Right lobe of liver (tissue), 6 donors: ENCODE data around the gene MYOF. TPM values are rescaled to one million over a fixed set of nuclear protein-coding genes. Genes with fewer than 3 reads are reported as not detected.

Source experiments
- ATAC-seq, 4 donors: fragments of 200-7000 bp; cut with Tn5 transposase; one replicate each; pipeline ENCODE4 v1.9.1; 2020; ENCODE audit warnings: mild to moderate bottlenecking in 4 of 4, moderate library complexity in 4 of 4
- DNase-seq, 3 donors: peaks; one replicate each; pipeline ENCODE4 v3.0.0-alpha.2; 2020
- H3K27ac ChIP-seq, 3 donors: fragments of 200-600 bp; one replicate each; pipeline ENCODE4 v1.8.0; 2022
- H3K27me3 ChIP-seq, 2 donors: fragments of 200-600 bp; one replicate each; pipeline ENCODE4 v1.8.0; 2022
- H3K36me3 ChIP-seq, 4 donors: fragments of 200-600 bp; sonication (generic) in 1 of 4; one replicate each; pipeline versions ENCODE4 v1.5.1 to v1.8.0; 2017 to 2022; ENCODE audit warnings: control low read depth in 1 of 4
- H3K4me1 ChIP-seq, 4 donors: fragments of 200-600 bp; sonication (generic) in 1 of 4; one replicate each; pipeline versions ENCODE4 v1.5.1 to v1.8.0; 2017 to 2022; ENCODE audit warnings: control low read depth in 1 of 4
- H3K4me3 ChIP-seq, 3 donors: fragments of 200-600 bp; one replicate each; pipeline ENCODE4 v1.8.0; 2022
- H3K9me3 ChIP-seq, 4 donors: fragments of 200-600 bp; sonication (generic) in 1 of 4; one replicate each; pipeline versions ENCODE4 v1.5.1 to v1.8.0; 2017 to 2022; ENCODE audit warnings: control low read depth in 1 of 4
- CTCF ChIP-seq, 4 donors: fragments of 200-600 bp in 3 of 4; fragments of 450-650 bp in 1 of 4; IDR thresholded peaks; one replicate each; pipeline versions ENCODE4 v1.5.1 to v1.8.0; 2016 to 2022; ENCODE audit warnings: antibody characterized with exemption in 4 of 4, mild to moderate bottlenecking in 2 of 4
- POLR2A ChIP-seq: fragments of 450-650 bp; IDR thresholded peaks from one replicate; pipeline ENCODE4 v1.6.1; 2017; ENCODE audit warnings: antibody characterized with exemption, mild to moderate bottlenecking
- WGBS: methylation state at CpG from one replicate; pipeline ENCODE4 v1.1.6; 2018; ENCODE audit warnings: low coverage, low lambda C conversion rate; ENCODE audit not compliant: insufficient coverage; ENCODE audit errors: missing lambda C conversion rate; 5-methylcytosine and 5-hydroxymethylcytosine counted together
- intact Hi-C, 2 donors: fragments of 100-400 bp; cut with DNase I; formaldehyde crosslinking; loops; one replicate each; pipeline versions ENCODE4 v1.11.2 to v1.14.1; 2022
- total RNA-seq, 6 experiments: library from RNA; depleted of rRNA in 2 of 6; stranded (reverse); fragments of >200 nt in 2 of 6; fragmentation: NEBNext Ultra II Directional in 3 of 6; extraction: Animal tissue kit (Norgen Biotek cat#: 25700) in 3 of 6; gene quantifications; one replicate each; pipeline versions ENCODE4 v1.1.0 to v1.2.4, GENCODE V29; 2016 to 2023
- donor health status: DM: no; HTN: yes; CAD: no.
- donor health status: DM: no; HTN: no; CAD: no.
- donor health status: DM: no; HTN: no; CAD: no.
- donor health status: DM: no; HTN: yes; CAD: no.
- donor health status: DM: no; HTN: yes; CAD: no.

The MYOF gene
- total RNA-seq, 6 experiments from 2014 or later = 1.9 to 14.6 (median 3.2) TPM

DNA sequence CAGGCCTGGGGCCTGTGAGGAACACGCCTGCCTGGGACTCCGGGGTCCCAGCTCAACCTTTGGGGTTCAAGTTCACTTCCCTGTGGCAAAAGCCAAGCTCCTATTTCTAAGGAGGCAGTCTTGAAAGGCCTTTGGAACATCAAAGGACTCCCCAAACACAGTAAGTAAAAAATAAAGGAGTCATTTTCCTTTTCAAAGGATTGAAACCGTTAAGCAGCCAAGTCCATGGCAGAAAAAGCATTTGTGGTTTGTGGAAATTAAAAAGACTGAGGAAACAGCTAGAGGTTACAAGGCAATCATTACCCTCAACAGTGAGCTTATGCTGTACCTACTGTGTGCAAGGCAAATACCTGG lies 200.8 kb downstream of the MYOF start:
- H3K4me3 ChIP-seq = no peak overlapping the region
- intact Hi-C loops = loop anchor here in 1 of 2 donors (10.0 kb wide), 2 partner anchors 167 to 197 kb away; no protein-coding TSS in a partner anchor

DNA sequence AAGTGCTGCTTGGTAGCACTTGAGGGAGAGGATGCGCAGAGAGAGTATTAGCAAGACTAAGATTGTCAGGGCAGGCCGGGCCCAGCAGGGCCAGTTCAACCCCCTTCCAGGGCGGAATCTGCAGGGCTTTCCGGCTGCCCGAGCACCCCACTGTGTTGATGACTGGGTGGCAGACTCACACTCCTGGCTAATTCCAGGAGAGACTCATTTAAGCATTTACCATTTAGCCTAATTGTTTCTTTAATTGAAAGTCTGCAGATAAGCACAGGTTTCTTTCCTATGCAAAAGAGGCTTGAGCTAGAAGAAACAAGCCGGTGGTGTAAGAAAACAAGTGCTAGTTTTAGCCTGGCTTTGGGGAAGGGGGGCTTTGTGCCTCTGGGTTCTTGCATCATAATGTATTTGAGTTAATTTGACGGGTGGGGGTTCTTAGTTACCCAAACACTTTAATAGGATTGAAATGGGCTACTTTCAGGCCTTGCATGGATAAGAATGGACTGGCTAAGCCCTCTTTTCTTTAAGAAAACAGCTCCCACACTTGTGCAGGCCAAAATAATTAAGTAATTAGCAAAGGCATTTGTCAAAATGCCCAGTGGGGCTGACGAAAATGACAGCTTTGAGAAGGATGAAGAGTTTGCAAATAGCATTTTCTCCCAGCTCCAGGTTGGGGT lies 201.3 kb downstream of the MYOF start:
- TF ChIP-seq POLR2A = no peak
- no peak for TF ChIP-seq CTCF (IDR thresholded peaks at IDR 0.05)
- ATAC-seq = no peak
- intact Hi-C loops = loop anchor here in 1 of 2 donors (10.0 kb wide), 2 partner anchors 166 to 196 kb away; no protein-coding TSS in a partner anchor

More for the DNA sequence above, 200.8 kb downstream of the MYOF start:
- no peaks in the 10 kb centered on the region for H3K4me1 ChIP-seq
- no peak for DNase-seq
- H3K27ac ChIP-seq = no peak overlapping the region
- H3K36me3 ChIP-seq = no peaks in the 10 kb centered on the region
- TF ChIP-seq POLR2A (no peak), CTCF (IDR thresholded peaks at IDR 0.05) (no peak)
- no peak for ATAC-seq
- H3K9me3 ChIP-seq = no peaks in the 10 kb centered on the region
- H3K27me3 ChIP-seq = no peaks in the 10 kb centered on the region
- WGBS = 100% methylated on average over 1 of the region's 3 CpGs

DNA sequence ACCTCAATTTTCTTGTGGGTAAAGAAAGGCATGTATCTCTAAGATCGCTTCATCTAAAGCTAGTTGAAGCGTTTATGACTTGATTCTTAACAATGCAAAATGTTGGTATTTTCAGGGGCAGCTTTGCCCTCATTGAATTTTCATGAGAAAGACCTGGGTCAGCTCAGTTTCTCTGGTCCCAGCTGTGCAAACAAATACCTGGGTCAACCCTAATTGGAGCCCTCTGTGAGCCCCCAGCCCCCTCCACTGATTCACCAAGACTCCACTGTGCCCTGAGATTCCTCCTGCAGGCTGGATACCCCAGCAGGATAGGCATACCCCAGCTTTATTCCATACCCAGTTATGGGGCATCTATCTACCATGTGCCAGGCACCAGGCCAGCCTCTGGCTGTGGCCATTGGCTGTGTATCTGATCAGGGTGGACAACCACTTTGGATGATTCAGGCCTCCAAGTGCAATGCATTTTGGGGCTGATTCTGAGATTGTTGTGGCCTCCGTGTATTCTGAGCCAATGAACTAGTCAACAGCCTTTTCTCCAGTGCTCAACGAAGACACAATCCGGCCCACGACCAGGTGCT lies 201.9 kb downstream of the MYOF start:
- DNase-seq (no peak), ATAC-seq (no peak)
- WGBS = 83% methylated on average over 2 of the region's 6 CpGs
- Histone ChIP-seq H3K9me3 (no peaks in the 10 kb centered on the region), H3K4me3 (no peak overlapping the region), H3K36me3 (no peaks in the 10 kb centered on the region), H3K4me1 (no peaks in the 10 kb centered on the region), H3K27me3 (no peaks in the 10 kb centered on the region), H3K27ac (no peak overlapping the region)
- intact Hi-C loops = loop anchor here in 1 of 2 donors (10.0 kb wide), 2 partner anchors 165 to 195 kb away; no protein-coding TSS in a partner anchor
- TF ChIP-seq CTCF (IDR thresholded peaks at IDR 0.05) = no peak

More for the DNA sequence above, 201.3 kb downstream of the MYOF start:
- H3K4me3 ChIP-seq = no peak overlapping the region
- no peak overlapping the region for H3K27ac ChIP-seq
- no peaks in the 10 kb centered on the region for H3K36me3 ChIP-seq
- no peaks in the 10 kb centered on the region for H3K4me1 ChIP-seq
- no peaks in the 10 kb centered on the region for H3K27me3 ChIP-seq
- no peak for DNase-seq
- 49% methylated on average over 7 of the region's 8 CpGs for WGBS
- H3K9me3 ChIP-seq = no peaks in the 10 kb centered on the region

DNA sequence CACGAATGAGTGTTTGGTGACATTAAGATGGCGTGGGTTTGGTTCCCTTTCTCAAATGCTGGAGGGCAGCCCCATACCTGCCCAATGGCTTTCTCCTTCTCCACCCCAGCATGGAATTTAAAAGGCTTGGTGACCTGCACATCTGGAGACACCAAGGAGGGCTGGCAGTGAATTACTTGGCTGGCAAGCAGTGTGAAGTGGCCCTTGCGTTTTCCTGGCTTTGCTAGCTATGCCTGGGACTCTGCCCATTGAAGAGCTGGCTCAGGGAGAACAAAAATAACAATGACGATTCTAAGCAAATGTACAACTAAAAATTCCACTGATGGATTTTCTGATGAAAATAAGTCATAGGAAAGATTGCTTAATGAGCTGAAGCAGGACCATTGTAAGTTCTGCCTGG lies 204.8 kb downstream of the MYOF start:
- Histone ChIP-seq H3K36me3 (no peaks in the 10 kb centered on the region), H3K27ac (no peak overlapping the region), H3K4me1 (no peaks in the 10 kb centered on the region), H3K9me3 (no peaks in the 10 kb centered on the region), H3K27me3 (no peaks in the 10 kb centered on the region), H3K4me3 (no peak overlapping the region)
- intact Hi-C loops = no loop called here
- TF ChIP-seq POLR2A (no peak), CTCF (IDR thresholded peaks at IDR 0.05) (no peak)
- ATAC-seq (no peak), DNase-seq (no peak)
- 65% methylated on average over 2 of the region's 4 CpGs for WGBS
